ENCODE data around the gene MRPL50. TPM values are rescaled to one million over a fixed set of nuclear protein-coding genes. Genes with fewer than 3 reads are reported as not detected.
A peak's percentile ranks its signal among the peaks of the same experiment; 100 is the strongest.

Gene MRPL50
- total and polyA plus RNA-seq, 2 experiments from 2014 or later = 25.5 to 59.0 TPM

GRCh38 chr9:101443364-101443771 lies 45.0 kb upstream of the MRPL50 start:
- Mint-ChIP-seq H3K4me3 (no peak overlapping the region), H3K9me3 (no peaks in the 10 kb centered on the region), H3K27ac (no peak overlapping the region), H3K27me3 (ENCODE audit: insufficient read depth, low read depth, poor library complexity) (no peaks in the 10 kb centered on the region), H3K36me3 (ENCODE audit: low read depth) (no peaks in the 10 kb centered on the region), H3K4me1 (no peaks in the 10 kb centered on the region; the same call in 2 of the 3 replicates)
- H3K4me3 ChIP-seq = no peak overlapping the region
- 0 out of 2 replicates have a peak overlapping the region, but pooled peaks have one; percentile 11 for H2AFZ ChIP-seq
- no peaks in the 10 kb centered on the region for H3K79me2 ChIP-seq (replicated peaks; ENCODE audit: insufficient read depth)
- TF ChIP-seq EZH2 (IDR thresholded peaks at IDR 0.05; ENCODE audit: low read depth, unreplicated experiment) (no peak), CTCF (conservative IDR thresholded peaks at IDR 0.05; ENCODE audit: low read depth in 2 of 2) (no peak), ZNF462 (CRISPR knock-in tag; IDR thresholded peaks at IDR 0.05) (no peak), ETS1 (IDR thresholded peaks at IDR 0.05) (no peak), ZNF331 (CRISPR knock-in tag; IDR thresholded peaks at IDR 0.05; ENCODE audit: low read depth) (no peak), NANOG (IDR thresholded peaks at IDR 0.05; ENCODE audit: borderline replicate concordance) (no peak), STAT1 (IDR thresholded peaks at IDR 0.05; ENCODE audit: unreplicated experiment) (no peak), POLR2AphosphoS5 (IDR thresholded peaks at IDR 0.05; ENCODE audit: low read depth) (no peak), JUNB (IDR thresholded peaks at IDR 0.05; ENCODE audit: unreplicated experiment) (no peak), CREB1 (CRISPR knock-in tag; IDR thresholded peaks at IDR 0.05; ENCODE audit: low read depth) (no peak), EZH2phosphoT487 (IDR thresholded peaks at IDR 0.05; ENCODE audit: unreplicated experiment) (no peak), REST (IDR thresholded peaks at IDR 0.05; ENCODE audit: unreplicated experiment) (no peak), ZNF114 (CRISPR knock-in tag; IDR thresholded peaks at IDR 0.05) (no peak)
- no peaks in the 10 kb centered on the region for H3K36me3 ChIP-seq (ENCODE audit: insufficient read depth)
- H3K4me1 ChIP-seq (ENCODE audit: insufficient read depth) = no peaks in the 10 kb centered on the region
- H3K9me2 ChIP-seq (ENCODE audit: insufficient read depth) = no peaks in the 10 kb centered on the region
- no peak overlapping the region for H3K27ac ChIP-seq (ENCODE audit: low read depth)
- no peak for DNase-seq (ENCODE audit: low spot score)
- no peaks in the 10 kb centered on the region for H4K20me1 ChIP-seq (replicated peaks; ENCODE audit: insufficient read depth)
- H3K4me2 ChIP-seq = no peak overlapping the region
- no peaks in the 10 kb centered on the region for H3F3A ChIP-seq (replicated peaks; ENCODE audit: low read depth)
- no peak for ATAC-seq
- no peaks in the 10 kb centered on the region for H3K27me3 ChIP-seq (ENCODE audit: insufficient read depth)

Data from GM23338 (cell line).